Fibroblast of pulmonary artery (primary cell): ENCODE data around the gene SPATA19.

ENCODE experiments used
- DNase-seq: peaks from one replicate; pipeline ENCODE4 v3.0.0-alpha.2; 2010; ENCODE audit warnings: low read depth
- H3K4me3 ChIP-seq: replicated peaks from 2 replicates; pipeline ENCODE4 v1.5.1; 2011; ENCODE audit warnings: low read depth, mild to moderate bottlenecking, control low read depth, low read length, moderate library complexity
- TF ChIP-seq, protein P1 (sequence below): IDR thresholded peaks from 2 replicates; pipeline ENCODE4 v1.5.1; 2011; ENCODE audit warnings: mild to moderate bottlenecking, control low read depth, low read length, inconsistent platforms; ENCODE audit errors: missing control alignments

The SPATA19 gene

DNA sequence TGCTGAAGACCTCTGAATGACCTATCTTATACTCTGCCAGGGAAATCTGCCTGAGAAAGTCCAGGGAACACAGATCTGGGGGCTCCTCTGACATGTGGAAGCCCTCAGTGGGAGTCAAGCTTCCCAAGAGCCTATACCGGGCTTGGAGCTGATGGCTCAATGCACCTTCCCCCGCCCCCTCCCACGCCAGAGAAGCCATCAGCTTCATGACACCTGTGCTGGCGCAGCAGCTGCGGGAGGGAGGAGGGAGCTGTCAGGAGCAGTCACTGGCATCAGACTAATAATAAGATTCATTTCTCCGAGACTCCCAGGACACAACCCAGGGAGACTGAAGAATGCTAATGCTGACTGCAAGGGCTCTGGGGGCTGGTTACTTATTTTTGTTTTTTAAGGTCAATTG is 47.8 kb downstream of the SPATA19 start:
- DNase-seq = no peak
- no peak overlapping the region for H3K4me3 ChIP-seq
- TF ChIP-seq, protein P1, sequence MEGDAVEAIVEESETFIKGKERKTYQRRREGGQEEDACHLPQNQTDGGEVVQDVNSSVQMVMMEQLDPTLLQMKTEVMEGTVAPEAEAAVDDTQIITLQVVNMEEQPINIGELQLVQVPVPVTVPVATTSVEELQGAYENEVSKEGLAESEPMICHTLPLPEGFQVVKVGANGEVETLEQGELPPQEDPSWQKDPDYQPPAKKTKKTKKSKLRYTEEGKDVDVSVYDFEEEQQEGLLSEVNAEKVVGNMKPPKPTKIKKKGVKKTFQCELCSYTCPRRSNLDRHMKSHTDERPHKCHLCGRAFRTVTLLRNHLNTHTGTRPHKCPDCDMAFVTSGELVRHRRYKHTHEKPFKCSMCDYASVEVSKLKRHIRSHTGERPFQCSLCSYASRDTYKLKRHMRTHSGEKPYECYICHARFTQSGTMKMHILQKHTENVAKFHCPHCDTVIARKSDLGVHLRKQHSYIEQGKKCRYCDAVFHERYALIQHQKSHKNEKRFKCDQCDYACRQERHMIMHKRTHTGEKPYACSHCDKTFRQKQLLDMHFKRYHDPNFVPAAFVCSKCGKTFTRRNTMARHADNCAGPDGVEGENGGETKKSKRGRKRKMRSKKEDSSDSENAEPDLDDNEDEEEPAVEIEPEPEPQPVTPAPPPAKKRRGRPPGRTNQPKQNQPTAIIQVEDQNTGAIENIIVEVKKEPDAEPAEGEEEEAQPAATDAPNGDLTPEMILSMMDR = no peak

DNA sequence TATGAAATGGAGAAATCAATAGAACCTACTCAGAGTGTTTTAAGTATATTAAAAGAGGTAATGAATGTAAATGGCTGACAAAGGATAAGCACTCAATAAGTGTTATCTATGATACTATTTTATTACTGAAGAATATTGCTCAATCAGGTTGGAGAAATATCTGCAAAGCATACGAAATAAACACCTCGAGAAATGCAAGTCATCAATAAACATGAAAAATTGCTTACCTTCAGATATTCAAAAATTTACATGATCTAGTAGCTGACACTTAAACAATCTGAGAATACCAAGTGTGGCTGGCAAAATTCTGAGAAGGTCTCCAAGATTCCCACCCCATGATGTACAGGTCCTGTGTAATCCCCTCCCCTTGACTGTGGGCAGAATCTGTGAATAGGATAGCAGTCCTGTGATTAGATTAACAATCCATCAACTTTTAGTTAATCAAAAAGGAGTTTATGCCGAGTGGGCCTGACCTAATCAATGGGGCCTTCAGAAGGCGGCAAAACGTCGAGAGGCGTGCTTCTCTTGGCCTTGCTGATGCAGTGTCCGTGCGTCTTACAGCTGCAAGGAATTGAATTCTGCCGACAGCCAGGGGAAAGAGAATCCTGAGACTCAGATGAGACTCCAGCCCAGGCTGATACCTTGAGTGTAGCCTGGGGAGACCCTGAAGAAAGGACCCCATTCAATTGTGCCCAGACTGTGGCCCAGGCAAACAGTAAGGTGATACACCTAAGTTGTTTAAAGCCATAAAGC is 49.1 kb downstream of the SPATA19 start:
- DNase-seq = no peak
- no peak overlapping the region for H3K4me3 ChIP-seq
- TF ChIP-seq, protein P1 = no peak

DNA sequence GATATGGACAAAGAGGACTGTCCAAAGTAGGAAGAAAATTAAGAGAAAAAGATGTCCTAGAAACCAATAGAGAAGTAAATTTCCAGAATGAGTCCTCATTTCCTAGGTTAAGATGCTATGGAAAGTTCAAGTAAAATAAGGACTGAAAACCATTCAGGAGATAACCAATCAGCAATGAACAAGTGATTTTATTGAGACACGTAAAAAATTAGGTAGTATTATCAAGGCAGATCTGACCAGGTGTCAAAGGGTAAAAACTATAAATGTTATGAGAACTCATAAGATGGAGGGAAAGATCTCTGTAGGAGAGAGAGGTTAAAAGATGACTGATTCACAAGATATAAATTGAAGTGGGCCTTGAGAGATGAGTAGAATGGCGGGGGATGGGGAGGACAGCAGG is 50.2 kb downstream of the SPATA19 start:
- no peak overlapping the region for H3K4me3 ChIP-seq
- TF ChIP-seq, protein P1 = no peak
- DNase-seq = no peak

DNA sequence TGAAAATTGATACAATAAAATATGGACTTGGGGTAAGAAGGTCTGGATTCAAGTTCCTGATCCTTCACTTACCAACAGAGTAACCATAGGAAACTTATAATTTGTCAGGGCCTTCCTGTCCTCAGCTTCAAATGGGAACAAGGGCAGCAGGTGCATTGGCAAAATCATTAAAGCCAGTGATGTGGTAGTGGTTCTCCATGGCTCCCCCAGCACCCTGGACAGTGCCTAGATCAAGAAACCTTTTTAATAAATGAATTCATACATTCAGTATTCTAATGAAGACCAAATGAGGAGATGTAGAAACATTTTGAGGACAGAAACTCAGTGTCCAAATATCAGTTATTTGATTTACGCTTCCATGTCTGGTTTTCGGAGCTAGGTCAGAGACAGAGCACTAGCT is 51.1 kb downstream of the SPATA19 start:
- TF ChIP-seq, protein P1 = no peak
- H3K4me3 ChIP-seq = no peak overlapping the region
- DNase-seq = no peak

DNA sequence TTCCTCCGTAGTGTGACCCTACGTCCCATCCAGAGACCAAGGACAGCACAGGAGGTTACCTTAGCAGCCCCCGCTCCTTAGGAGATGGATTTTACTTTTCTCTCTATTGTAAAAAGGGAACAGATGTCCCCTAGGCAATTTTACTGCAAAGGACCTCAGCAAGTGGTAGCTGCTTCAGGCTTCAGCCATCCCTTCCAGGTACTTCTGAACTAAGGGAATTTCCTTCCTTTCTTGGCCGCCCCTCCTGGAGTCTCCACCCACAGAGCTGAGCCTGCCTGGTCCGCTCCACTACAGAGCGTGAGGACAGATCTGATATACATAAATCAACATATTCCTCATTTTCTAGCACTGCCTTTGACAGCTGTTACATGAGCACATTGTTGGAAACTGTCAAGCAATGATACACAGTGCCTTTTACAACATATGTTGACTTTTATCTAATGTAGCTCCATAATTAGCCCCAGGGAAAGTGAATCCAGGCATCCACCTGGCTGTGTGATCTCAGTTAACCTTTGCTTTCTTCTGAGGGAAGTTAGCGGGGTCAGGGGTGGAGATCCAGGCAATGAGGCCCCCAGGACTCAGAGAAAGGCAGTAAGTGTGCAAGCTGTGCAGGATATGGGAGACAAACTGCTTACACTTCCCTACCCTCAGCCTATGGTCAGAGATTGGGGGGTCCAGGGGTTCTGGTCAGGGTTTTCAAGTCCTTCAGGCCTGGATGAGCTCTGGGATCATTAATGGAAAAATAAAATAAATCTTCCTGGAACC is 51.9 kb downstream of the SPATA19 start:
- DNase-seq = no peak
- H3K4me3 ChIP-seq = no peak overlapping the region
- TF ChIP-seq, protein P1 = no peak

DNA sequence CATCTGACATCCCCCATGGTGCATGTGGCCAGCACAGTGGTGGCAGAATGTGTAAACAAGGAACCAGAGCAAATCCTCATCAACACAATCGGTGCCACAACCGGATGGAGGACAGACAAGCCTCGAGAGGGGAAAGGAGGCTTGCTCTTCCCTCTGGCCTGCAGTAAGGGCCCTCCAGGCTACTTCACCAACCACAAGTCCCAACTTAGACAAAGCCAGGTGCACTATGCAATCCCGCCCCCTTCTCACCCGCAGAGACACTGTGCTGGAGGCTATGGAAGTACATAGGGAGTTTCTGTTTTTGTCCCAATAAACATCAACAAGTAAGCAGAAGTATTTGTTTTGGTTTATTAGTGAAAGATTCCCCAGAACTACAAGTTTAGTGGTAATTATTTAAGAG is 54.3 kb downstream of the SPATA19 start:
- no peak overlapping the region for H3K4me3 ChIP-seq
- TF ChIP-seq, protein P1 = no peak
- DNase-seq = no peak
